ENCODE data around the gene GRID1. TPM values are rescaled to one million over a fixed set of nuclear protein-coding genes. Genes with fewer than 3 reads are reported as not detected.

The GRID1 gene
- total and polyA plus RNA-seq, 9 of the 15 experiments (the other 6 are each of a cell fraction or from before 2014, with no cell fraction given): 0.01 to 7.2 (median 1.2) TPM

- H3K9ac ChIP-seq (ENCODE audit: insufficient read depth in 1 of 2, low read depth in 2 of 2, low read length in 2 of 2): no peak overlapping the region
- H3K27me3 ChIP-seq (ENCODE audit: control insufficient read depth in 2 of 2, insufficient read depth in 2 of 2, low read length in 2 of 2): peaks cover 0 to 6% of the 10 kb centered on the region in 2 experiments; a peak in 1 of 5 replicates
- H3K4me1 ChIP-seq (replicated peaks in 1 of 2; ENCODE audit: control insufficient read depth in 2 of 2, insufficient read depth in 2 of 2, low read length in 2 of 2): peaks cover 0 to 4% of the 10 kb centered on the region in 2 experiments; a peak in 1 of 5 replicates
- no peaks in the 10 kb centered on the region for H4K20me1 ChIP-seq (replicated peaks; ENCODE audit: control insufficient read depth, insufficient read depth, low read length)
- no peak for DNase-seq (ENCODE audit: extremely low read depth in 1 of 4, low spot score in 3 of 4)
- H3K4me2 ChIP-seq (ENCODE audit: insufficient read depth, low read length): no peak overlapping the region
- intact Hi-C loops (cut with micrococcal nuclease) (no loop called here), in situ Hi-C loops (cut with MboI) (no loop called here)
- ChIA-PET POLR2A (interaction anchor here (0.9 kb wide), 1 partner anchor 17 kb away, joined by 5 read pairs; no protein-coding TSS in a partner anchor), CTCF (ENCODE audit: low intra/inter-chr PET ratio) (no interaction called here)
- WGBS (ENCODE audit: insufficient coverage, low coverage, missing lambda C conversion rate): 8% methylated on average over 5 of the region's 6 CpGs
- FAIRE-seq: no peak
- no peak overlapping the region for H3K4me3 ChIP-seq
- no peaks in the 10 kb centered on the region for H3K9me3 ChIP-seq (replicated peaks; ENCODE audit: control insufficient read depth, insufficient read depth, low read depth, low read length)
- no peak for ATAC-seq
- H3K36me3 ChIP-seq (ENCODE audit: control insufficient read depth, insufficient read depth, low read length): no peaks in the 10 kb centered on the region
- BruUV-seq (replicated peaks): no TSS peak
- H3K27ac ChIP-seq (ENCODE audit: extremely low read depth, low read depth, low read length): no peak overlapping the region
- TF ChIP-seq HEY1 (CRISPR knock-in tag; IDR thresholded peaks at IDR 0.05; ENCODE audit: borderline replicate concordance): no peak
- no peak for TF ChIP-seq ZNF217 (CRISPR knock-in tag; IDR thresholded peaks at IDR 0.05)
- TF ChIP-seq RUNX1 (IDR thresholded peaks at IDR 0.05; ENCODE audit: low read depth): no peak
- no peak for TF ChIP-seq YY1 (IDR thresholded peaks at IDR 0.05; ENCODE audit: borderline replicate concordance in 1 of 3, control insufficient read depth in 1 of 3, extremely low read depth in 1 of 3, insufficient read depth in 3 of 3, insufficient read length in 1 of 3, insufficient replicate concordance in 2 of 3, low read depth in 1 of 3, low read length in 2 of 3)
- TF ChIP-seq MITF (IDR thresholded peaks at IDR 0.05): no peak
- no peaks in the 10 kb centered on the region for H3K79me2 ChIP-seq (ENCODE audit: control insufficient read depth, insufficient read depth, low read length)
- no peaks in the 10 kb centered on the region for H3K9me1 ChIP-seq (ENCODE audit: control insufficient read depth, insufficient read depth, low read length)
- no peak overlapping the region for H2AFZ ChIP-seq (ENCODE audit: low read depth, low read length)
Measured at GRCh38 chr10:86347856-86348255, 18.7 kb downstream of the GRID1 start.
